H1 (cell line): ENCODE results near the gene TOR1A. TPM values are rescaled to one million over a fixed set of nuclear protein-coding genes. Genes with fewer than 3 reads are reported as not detected.

Experiments used
- CTBP2 ChIP-seq: IDR thresholded peaks from 2 replicates; pipeline ENCODE4 v1.7.0; 2011; ENCODE audit warnings: borderline replicate concordance, mild to moderate bottlenecking, moderate library complexity, mixed read lengths, low read length; ENCODE audit not compliant: insufficient read depth, insufficient read length
- GTF2F1 ChIP-seq: IDR thresholded peaks from 2 replicates; pipeline ENCODE4 v1.6.1; 2012; ENCODE audit warnings: low read depth, low read length, improper control_type of control experiment, borderline replicate concordance
- RBBP5 ChIP-seq: IDR thresholded peaks from 2 replicates; pipeline ENCODE4 v1.7.1; 2012; ENCODE audit warnings: low read depth, mild to moderate bottlenecking, inconsistent platforms, low read length, moderate library complexity, borderline replicate concordance
- RNF2 ChIP-seq: fragments of 200-900, 300-1000 bp; sonication (generic); IDR thresholded peaks from 2 replicates; pipeline ENCODE4 v1.7.1; 2016; ENCODE audit warnings: borderline replicate concordance, low read depth, mild to moderate bottlenecking, antibody characterized with exemption, low read length; ENCODE audit not compliant: poor library complexity, severe bottlenecking; ENCODE audit errors: missing control alignments
- polyA plus RNA-seq, 7 experiments: library from polyadenylated mRNA; depleted of rRNA in 3 of 7; stranded (reverse) in 5 of 7; unstranded in 2 of 7; fragments of >200 nt in 5 of 7; fragments of 200-250 nt in 2 of 7; gene quantifications; 1 replicate in 5 of 7; 2 replicates in 1 of 7; 4 replicates in 1 of 7; pipeline versions ENCODE4 v1.2.1 to v1.2.3, GENCODE V29; 2011 to 2013; ENCODE audit warnings: missing spikeins in 2 of 7, mixed read lengths in 2 of 7
- total RNA-seq: library from RNA; stranded (reverse); fragmentation: NEBNext Ultra II Directional; extraction: Animal tissue kit (Norgen Biotek cat#: 25700); gene quantifications from 2 replicates; pipeline ENCODE4 v1.2.1, GENCODE V29; 2021
- TF ChIP-seq, protein P1 (sequence below): fragments of 300-600 bp; sonication (generic); IDR thresholded peaks from 2 replicates; pipeline ENCODE4 v1.7.1; 2012; ENCODE audit warnings: low read length, moderate library complexity, mild to moderate bottlenecking, inconsistent platforms; ENCODE audit not compliant: insufficient replicate concordance

The TOR1A gene
- total and polyA plus RNA-seq, 2 of the 8 experiments (the other 6 are each of a cell fraction or from before 2014, with no cell fraction given): 37.6 to 46.7 TPM

DNA sequence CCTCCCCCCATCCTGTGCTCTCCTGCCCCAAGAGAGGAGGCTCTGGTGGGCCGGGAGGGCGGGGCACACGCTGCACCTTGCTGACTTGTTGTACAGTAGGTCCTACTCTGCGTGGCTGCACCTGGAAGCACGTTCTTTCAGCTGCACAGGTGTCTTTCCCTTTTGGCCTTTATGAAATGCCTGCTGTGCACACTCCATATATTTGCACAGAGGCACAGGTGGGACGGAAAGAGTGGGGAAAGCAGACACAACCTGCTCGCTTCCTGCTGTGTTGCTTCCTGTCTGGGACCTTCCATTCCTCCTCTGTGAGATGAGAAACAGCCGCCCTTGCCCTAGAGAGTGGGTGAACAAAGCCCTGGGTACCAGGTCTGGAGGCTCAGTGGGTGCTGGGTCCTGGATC is 16.1 kb upstream of the TOR1A start (continued):
- TF ChIP-seq, protein P1, sequence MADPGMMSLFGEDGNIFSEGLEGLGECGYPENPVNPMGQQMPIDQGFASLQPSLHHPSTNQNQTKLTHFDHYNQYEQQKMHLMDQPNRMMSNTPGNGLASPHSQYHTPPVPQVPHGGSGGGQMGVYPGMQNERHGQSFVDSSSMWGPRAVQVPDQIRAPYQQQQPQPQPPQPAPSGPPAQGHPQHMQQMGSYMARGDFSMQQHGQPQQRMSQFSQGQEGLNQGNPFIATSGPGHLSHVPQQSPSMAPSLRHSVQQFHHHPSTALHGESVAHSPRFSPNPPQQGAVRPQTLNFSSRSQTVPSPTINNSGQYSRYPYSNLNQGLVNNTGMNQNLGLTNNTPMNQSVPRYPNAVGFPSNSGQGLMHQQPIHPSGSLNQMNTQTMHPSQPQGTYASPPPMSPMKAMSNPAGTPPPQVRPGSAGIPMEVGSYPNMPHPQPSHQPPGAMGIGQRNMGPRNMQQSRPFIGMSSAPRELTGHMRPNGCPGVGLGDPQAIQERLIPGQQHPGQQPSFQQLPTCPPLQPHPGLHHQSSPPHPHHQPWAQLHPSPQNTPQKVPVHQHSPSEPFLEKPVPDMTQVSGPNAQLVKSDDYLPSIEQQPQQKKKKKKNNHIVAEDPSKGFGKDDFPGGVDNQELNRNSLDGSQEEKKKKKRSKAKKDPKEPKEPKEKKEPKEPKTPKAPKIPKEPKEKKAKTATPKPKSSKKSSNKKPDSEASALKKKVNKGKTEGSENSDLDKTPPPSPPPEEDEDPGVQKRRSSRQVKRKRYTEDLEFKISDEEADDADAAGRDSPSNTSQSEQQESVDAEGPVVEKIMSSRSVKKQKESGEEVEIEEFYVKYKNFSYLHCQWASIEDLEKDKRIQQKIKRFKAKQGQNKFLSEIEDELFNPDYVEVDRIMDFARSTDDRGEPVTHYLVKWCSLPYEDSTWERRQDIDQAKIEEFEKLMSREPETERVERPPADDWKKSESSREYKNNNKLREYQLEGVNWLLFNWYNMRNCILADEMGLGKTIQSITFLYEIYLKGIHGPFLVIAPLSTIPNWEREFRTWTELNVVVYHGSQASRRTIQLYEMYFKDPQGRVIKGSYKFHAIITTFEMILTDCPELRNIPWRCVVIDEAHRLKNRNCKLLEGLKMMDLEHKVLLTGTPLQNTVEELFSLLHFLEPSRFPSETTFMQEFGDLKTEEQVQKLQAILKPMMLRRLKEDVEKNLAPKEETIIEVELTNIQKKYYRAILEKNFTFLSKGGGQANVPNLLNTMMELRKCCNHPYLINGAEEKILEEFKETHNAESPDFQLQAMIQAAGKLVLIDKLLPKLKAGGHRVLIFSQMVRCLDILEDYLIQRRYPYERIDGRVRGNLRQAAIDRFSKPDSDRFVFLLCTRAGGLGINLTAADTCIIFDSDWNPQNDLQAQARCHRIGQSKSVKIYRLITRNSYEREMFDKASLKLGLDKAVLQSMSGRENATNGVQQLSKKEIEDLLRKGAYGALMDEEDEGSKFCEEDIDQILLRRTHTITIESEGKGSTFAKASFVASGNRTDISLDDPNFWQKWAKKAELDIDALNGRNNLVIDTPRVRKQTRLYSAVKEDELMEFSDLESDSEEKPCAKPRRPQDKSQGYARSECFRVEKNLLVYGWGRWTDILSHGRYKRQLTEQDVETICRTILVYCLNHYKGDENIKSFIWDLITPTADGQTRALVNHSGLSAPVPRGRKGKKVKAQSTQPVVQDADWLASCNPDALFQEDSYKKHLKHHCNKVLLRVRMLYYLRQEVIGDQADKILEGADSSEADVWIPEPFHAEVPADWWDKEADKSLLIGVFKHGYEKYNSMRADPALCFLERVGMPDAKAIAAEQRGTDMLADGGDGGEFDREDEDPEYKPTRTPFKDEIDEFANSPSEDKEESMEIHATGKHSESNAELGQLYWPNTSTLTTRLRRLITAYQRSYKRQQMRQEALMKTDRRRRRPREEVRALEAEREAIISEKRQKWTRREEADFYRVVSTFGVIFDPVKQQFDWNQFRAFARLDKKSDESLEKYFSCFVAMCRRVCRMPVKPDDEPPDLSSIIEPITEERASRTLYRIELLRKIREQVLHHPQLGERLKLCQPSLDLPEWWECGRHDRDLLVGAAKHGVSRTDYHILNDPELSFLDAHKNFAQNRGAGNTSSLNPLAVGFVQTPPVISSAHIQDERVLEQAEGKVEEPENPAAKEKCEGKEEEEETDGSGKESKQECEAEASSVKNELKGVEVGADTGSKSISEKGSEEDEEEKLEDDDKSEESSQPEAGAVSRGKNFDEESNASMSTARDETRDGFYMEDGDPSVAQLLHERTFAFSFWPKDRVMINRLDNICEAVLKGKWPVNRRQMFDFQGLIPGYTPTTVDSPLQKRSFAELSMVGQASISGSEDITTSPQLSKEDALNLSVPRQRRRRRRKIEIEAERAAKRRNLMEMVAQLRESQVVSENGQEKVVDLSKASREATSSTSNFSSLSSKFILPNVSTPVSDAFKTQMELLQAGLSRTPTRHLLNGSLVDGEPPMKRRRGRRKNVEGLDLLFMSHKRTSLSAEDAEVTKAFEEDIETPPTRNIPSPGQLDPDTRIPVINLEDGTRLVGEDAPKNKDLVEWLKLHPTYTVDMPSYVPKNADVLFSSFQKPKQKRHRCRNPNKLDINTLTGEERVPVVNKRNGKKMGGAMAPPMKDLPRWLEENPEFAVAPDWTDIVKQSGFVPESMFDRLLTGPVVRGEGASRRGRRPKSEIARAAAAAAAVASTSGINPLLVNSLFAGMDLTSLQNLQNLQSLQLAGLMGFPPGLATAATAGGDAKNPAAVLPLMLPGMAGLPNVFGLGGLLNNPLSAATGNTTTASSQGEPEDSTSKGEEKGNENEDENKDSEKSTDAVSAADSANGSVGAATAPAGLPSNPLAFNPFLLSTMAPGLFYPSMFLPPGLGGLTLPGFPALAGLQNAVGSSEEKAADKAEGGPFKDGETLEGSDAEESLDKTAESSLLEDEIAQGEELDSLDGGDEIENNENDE: no peak
- TF ChIP-seq GTF2F1 (no peak), RBBP5 (no peak), CTBP2 (no peak), RNF2 (no peak)
